Measurements from ENCODE around the gene XYLT2. TPM values are rescaled to one million over a fixed set of nuclear protein-coding genes. Genes with fewer than 3 reads are reported as not detected.

Gene XYLT2
- polyA plus RNA-seq, 3 donors, result 4.4 to 10.2 (median 4.4) TPM

- no peak overlapping the region for H2AFZ ChIP-seq (ENCODE audit: insufficient read depth, low read depth, low read length, poor library complexity, severe bottlenecking)
- no peak overlapping the region for H3K27ac ChIP-seq (ENCODE audit: low read depth in 1 of 2, low read length in 2 of 2)
- peaks cover 0 to 2% of the 10 kb centered on the region in 2 donors for H3K27me3 ChIP-seq (ENCODE audit: control insufficient read depth in 2 of 2, insufficient read depth in 2 of 2, low read length in 2 of 2)
- H3K36me3 ChIP-seq (replicated peaks in 1 of 2; ENCODE audit: control insufficient read depth in 1 of 2, insufficient read depth in 2 of 2, low read length in 2 of 2), result no peaks in the 10 kb centered on the region
- no peak for DNase-seq
- TF ChIP-seq CTCF (IDR thresholded peaks at IDR 0.05), result no peak
- Mint-ChIP-seq H3K4me1 (no peaks in the 10 kb centered on the region), H3K9me3 (no peaks in the 10 kb centered on the region), H3K27me3 (ENCODE audit: low read depth in 3 of 3) (peaks cover 9 to 17% (median 14%) of the 10 kb centered on the region in 3 donors), H3K36me3 (no peaks in the 10 kb centered on the region), H3K4me3 (peak overlapping the region in 1 of 2 donors; percentile 21), H3K27ac (no peak overlapping the region)
- no peaks in the 10 kb centered on the region for H4K20me1 ChIP-seq (ENCODE audit: insufficient read depth, low read length)
- H3K9me3 ChIP-seq (replicated peaks in 1 of 2; ENCODE audit: control insufficient read depth in 1 of 2, insufficient read depth in 1 of 2, low read length in 2 of 2), result no peaks in the 10 kb centered on the region
- H3K79me2 ChIP-seq (ENCODE audit: insufficient read depth, low read length), result no peaks in the 10 kb centered on the region
- no peak overlapping the region for H3K4me3 ChIP-seq (replicated peaks in 1 of 3; ENCODE audit: low read depth in 2 of 3, low read length in 3 of 3)
- 100% methylated on average over 1 of the region's 3 CpGs for WGBS (ENCODE audit: insufficient coverage)
- intact Hi-C loops (cut with micrococcal nuclease), result no loop called here
- no peak overlapping the region for H3K9ac ChIP-seq (ENCODE audit: insufficient read depth, low read length, poor library complexity, severe bottlenecking)
- no peaks in the 10 kb centered on the region for H3K4me1 ChIP-seq (ENCODE audit: control insufficient read depth in 1 of 2, insufficient read depth in 2 of 2, low read length in 2 of 2)
- H3K4me2 ChIP-seq (replicated peaks; ENCODE audit: extremely low read depth, low read length, poor library complexity, severe bottlenecking), result no peak overlapping the region
These were observed 35.3 kb upstream of the XYLT2 start for GRCh38 chr17:50310455-50311111.

- H3K9ac ChIP-seq (ENCODE audit: insufficient read depth, low read length, poor library complexity, severe bottlenecking), result no peak overlapping the region
These were observed 34.8 kb upstream of the XYLT2 start for GRCh38 chr17:50311112-50311460.

More at GRCh38 chr17:50311112-50311460, 34.8 kb upstream of the XYLT2 start:
- Mint-ChIP-seq H3K4me1 (no peaks in the 10 kb centered on the region), H3K27me3 (ENCODE audit: low read depth in 3 of 3) (peaks cover 9 to 17% (median 14%) of the 10 kb centered on the region in 3 donors), H3K36me3 (no peaks in the 10 kb centered on the region), H3K27ac (no peak overlapping the region), H3K9me3 (no peaks in the 10 kb centered on the region), H3K4me3 (no peak overlapping the region)
- WGBS (ENCODE audit: insufficient coverage), result no CpG with 5 or more reads among the region's 1 CpG
- H4K20me1 ChIP-seq (ENCODE audit: insufficient read depth, low read length), result no peaks in the 10 kb centered on the region
- H3K4me3 ChIP-seq (replicated peaks in 1 of 3; ENCODE audit: low read depth in 2 of 3, low read length in 3 of 3), result no peak overlapping the region
- no peak for TF ChIP-seq CTCF (IDR thresholded peaks at IDR 0.05)
- no peak overlapping the region for H3K4me2 ChIP-seq (replicated peaks; ENCODE audit: extremely low read depth, low read length, poor library complexity, severe bottlenecking)
- H3K27me3 ChIP-seq (ENCODE audit: control insufficient read depth in 2 of 2, insufficient read depth in 2 of 2, low read length in 2 of 2), result peaks cover 0 to 2% of the 10 kb centered on the region in 2 donors
- H2AFZ ChIP-seq (ENCODE audit: insufficient read depth, low read depth, low read length, poor library complexity, severe bottlenecking), result no peak overlapping the region
- no peaks in the 10 kb centered on the region for H3K9me3 ChIP-seq (replicated peaks in 1 of 2; ENCODE audit: control insufficient read depth in 1 of 2, insufficient read depth in 1 of 2, low read length in 2 of 2)
- H3K4me1 ChIP-seq (ENCODE audit: control insufficient read depth in 1 of 2, insufficient read depth in 2 of 2, low read length in 2 of 2), result no peaks in the 10 kb centered on the region
- H3K79me2 ChIP-seq (ENCODE audit: insufficient read depth, low read length), result no peaks in the 10 kb centered on the region
- no peak for DNase-seq
- H3K27ac ChIP-seq (ENCODE audit: low read depth in 1 of 2, low read length in 2 of 2), result no peak overlapping the region
- H3K36me3 ChIP-seq (replicated peaks in 1 of 2; ENCODE audit: control insufficient read depth in 1 of 2, insufficient read depth in 2 of 2, low read length in 2 of 2), result no peaks in the 10 kb centered on the region
- intact Hi-C loops (cut with micrococcal nuclease), result no loop called here
